GM23338 (cell line): ENCODE results near the gene MEF2A. TPM values are rescaled to one million over a fixed set of nuclear protein-coding genes. Genes with fewer than 3 reads are reported as not detected.

ENCODE experiments used
- ATAC-seq: fragments of 200-7000 bp; cut with Tn5 transposase; 3 replicates; pipeline ENCODE4 v1.9.1; 2020
- DNase-seq: peaks from one replicate; pipeline ENCODE4 v3.0.0-alpha.2; 2015; ENCODE audit warnings: low spot score
- H2AFZ ChIP-seq: fragments of 200-600 bp; sonication (generic); 2 replicates; pipeline ENCODE4 v1.8.0; 2016; ENCODE audit warnings: antibody characterized with exemption, mild to moderate bottlenecking, moderate library complexity
- H3F3A ChIP-seq: fragments of 200-600 bp; sonication (generic); replicated peaks from 2 replicates; pipeline ENCODE4 v1.8.0; 2017; ENCODE audit warnings: antibody characterized with exemption, mixed run types, low read depth
- H3K27ac ChIP-seq: fragments of 200-600 bp; sonication (generic); 2 replicates; pipeline ENCODE4 v1.6.1; 2016; ENCODE audit warnings: low read depth
- H3K27me3 ChIP-seq: fragments of 200-600 bp; sonication (generic); 2 replicates; pipeline ENCODE4 v1.8.0; 2016; ENCODE audit warnings: mild to moderate bottlenecking, mixed run types, moderate library complexity; ENCODE audit not compliant: insufficient read depth
- H3K36me3 ChIP-seq: fragments of 200-600 bp; sonication (generic); 2 replicates; pipeline ENCODE4 v1.8.0; 2016; ENCODE audit warnings: mild to moderate bottlenecking; ENCODE audit not compliant: insufficient read depth
- H3K4me1 ChIP-seq: fragments of 200-600 bp; sonication (generic); 2 replicates; pipeline ENCODE4 v1.8.0; 2016; ENCODE audit warnings: mild to moderate bottlenecking, moderate library complexity; ENCODE audit not compliant: insufficient read depth
- H3K4me2 ChIP-seq: fragments of 200-600 bp; sonication (generic); 2 replicates; pipeline ENCODE4 v1.7.1; 2017; ENCODE audit warnings: mixed run types
- H3K4me3 ChIP-seq: fragments of 200-600 bp; sonication (generic); 2 replicates; pipeline ENCODE4 v1.6.1; 2016; ENCODE audit warnings: mixed run types
- H3K79me2 ChIP-seq: fragments of 200-600 bp; sonication (generic); replicated peaks from 2 replicates; pipeline ENCODE4 v1.8.0; 2017; ENCODE audit warnings: mild to moderate bottlenecking; ENCODE audit not compliant: insufficient read depth
- H3K9me2 ChIP-seq: fragments of 200-600 bp; sonication (generic); 2 replicates; pipeline ENCODE4 v1.8.0; 2017; ENCODE audit not compliant: insufficient read depth
- H4K20me1 ChIP-seq: fragments of 200-600 bp; sonication (generic); replicated peaks from 2 replicates; pipeline ENCODE4 v1.8.0; 2017; ENCODE audit warnings: mild to moderate bottlenecking; ENCODE audit not compliant: insufficient read depth
- H3K27ac Mint-ChIP-seq: 2 replicates; pipeline ENCODE4 v1.8.0; 2020; ENCODE audit warnings: inconsistent platforms, mild to moderate bottlenecking, moderate library complexity, mixed read lengths
- H3K27me3 Mint-ChIP-seq: 3 replicates; pipeline ENCODE4 v1.8.0; 2022; ENCODE audit warnings: low read depth, mild to moderate bottlenecking, moderate library complexity, mixed read lengths, inconsistent platforms; ENCODE audit not compliant: insufficient read depth, poor library complexity
- H3K36me3 Mint-ChIP-seq: 3 replicates; pipeline ENCODE4 v1.8.0; 2021; ENCODE audit warnings: low read depth, mild to moderate bottlenecking, inconsistent platforms, moderate library complexity, mixed read lengths
- H3K4me1 Mint-ChIP-seq: 3 replicates; pipeline ENCODE4 v1.8.0; 2020; ENCODE audit warnings: mild to moderate bottlenecking, inconsistent platforms, mixed read lengths
- H3K4me3 Mint-ChIP-seq: 3 replicates; pipeline ENCODE4 v1.8.0; 2021; ENCODE audit warnings: moderate library complexity, mild to moderate bottlenecking, inconsistent platforms, mixed read lengths
- H3K9me3 Mint-ChIP-seq: 3 replicates; pipeline ENCODE4 v1.8.0; 2020; ENCODE audit warnings: moderate library complexity, mild to moderate bottlenecking, inconsistent platforms, mixed read lengths
- CREB1 ChIP-seq: fragments of 250-450 bp; sonication (Bioruptor Pico); IDR thresholded peaks from 2 replicates; pipeline ENCODE4 v1.5.0; 2020; ENCODE audit warnings: low read depth, mild to moderate bottlenecking, moderate library complexity
- CTCF ChIP-seq, 2 experiments: fragments of 200-600 bp in 1 of 2; sonication (generic) in 1 of 2; conservative IDR thresholded peaks; 2 replicates each; pipeline versions ENCODE4 v1.5.1 to v1.6.1; 2016 to 2017; ENCODE audit warnings: antibody characterized with exemption in 2 of 2, low read depth in 2 of 2, mild to moderate bottlenecking in 2 of 2, moderate library complexity in 1 of 2
- ETS1 ChIP-seq: IDR thresholded peaks from 2 replicates; pipeline ENCODE4 v1.6.1; 2016; ENCODE audit warnings: antibody characterized with exemption
- EZH2 ChIP-seq: fragments of 200-600 bp; sonication (generic); IDR thresholded peaks from one replicate; pipeline ENCODE4 v1.8.0; 2017; ENCODE audit warnings: antibody characterized with exemption, mild to moderate bottlenecking, low read depth; ENCODE audit not compliant: unreplicated experiment
- EZH2phosphoT487 ChIP-seq: fragments of 200-600 bp; sonication (generic); IDR thresholded peaks from one replicate; pipeline ENCODE4 v1.8.1; 2018; ENCODE audit warnings: antibody characterized with exemption; ENCODE audit not compliant: unreplicated experiment
- JUNB ChIP-seq: IDR thresholded peaks from one replicate; pipeline ENCODE4 v1.6.1; 2016; ENCODE audit warnings: antibody characterized with exemption; ENCODE audit not compliant: unreplicated experiment
- NANOG ChIP-seq: IDR thresholded peaks from 2 replicates; pipeline ENCODE4 v1.6.1; 2016; ENCODE audit warnings: antibody characterized with exemption, borderline replicate concordance
- POLR2AphosphoS5 ChIP-seq: IDR thresholded peaks from 2 replicates; pipeline ENCODE4 v1.6.1; 2016; ENCODE audit warnings: antibody characterized with exemption, low read depth
- REST ChIP-seq: IDR thresholded peaks from one replicate; pipeline ENCODE4 v1.6.1; 2018; ENCODE audit warnings: antibody characterized with exemption; ENCODE audit not compliant: unreplicated experiment
- STAT1 ChIP-seq: IDR thresholded peaks from one replicate; pipeline ENCODE4 v1.6.1; 2016; ENCODE audit warnings: antibody characterized with exemption; ENCODE audit not compliant: unreplicated experiment
- ZNF114 ChIP-seq: fragments of 250-450 bp; sonication (Bioruptor Pico); IDR thresholded peaks from 2 replicates; pipeline ENCODE4 v1.5.0; 2020; ENCODE audit warnings: mild to moderate bottlenecking, moderate library complexity
- ZNF331 ChIP-seq: fragments of 250-450 bp; sonication (Bioruptor Pico); IDR thresholded peaks from 2 replicates; pipeline ENCODE4 v1.5.0; 2020; ENCODE audit warnings: low read depth, mild to moderate bottlenecking, moderate library complexity
- polyA plus RNA-seq: library from polyadenylated mRNA; unstranded; fragments of >200 nt; fragmentation: Nextera tagmentation; extraction: Ambion mirVana; gene quantifications from 2 replicates; pipeline ENCODE4 v1.2.1, GENCODE V29; 2016
- total RNA-seq: library from RNA; depleted of rRNA; stranded (reverse); fragments of >200 nt; shearing (Covaris generic); gene quantifications from 2 replicates; pipeline ENCODE4 v1.2.3, GENCODE V29; 2014
- TF ChIP-seq, protein P1 (sequence below): fragments of 250-450 bp; sonication (Bioruptor Pico); IDR thresholded peaks from 2 replicates; pipeline ENCODE4 v1.5.0; 2020; ENCODE audit warnings: mild to moderate bottlenecking, moderate library complexity

The MEF2A gene
- total and polyA plus RNA-seq, 2 experiments from 2014 or later: 20.3 to 42.3 TPM

GRCh38 chr15:99522288-99522687, 43.5 kb upstream of the MEF2A start:
- Histone ChIP-seq H4K20me1 (no peaks in the 10 kb centered on the region), H3K4me2 (no peak overlapping the region), H3K4me1 (no peaks in the 10 kb centered on the region), H3K9me2 (no peaks in the 10 kb centered on the region), H3K27me3 (no peaks in the 10 kb centered on the region), H3K4me3 (no peak overlapping the region), H3K36me3 (no peaks in the 10 kb centered on the region), H3K27ac (no peak overlapping the region), H3K79me2 (no peaks in the 10 kb centered on the region), H2AFZ (no peak overlapping the region), H3F3A (no peaks in the 10 kb centered on the region)
- ATAC-seq (no peak), DNase-seq (no peak)
- no peaks in the 10 kb centered on the region; the same call in 2 of the 3 replicates for H3K9me3 Mint-ChIP-seq
- no peak for TF ChIP-seq REST
- TF ChIP-seq EZH2: no peak
- TF ChIP-seq, protein P1, sequence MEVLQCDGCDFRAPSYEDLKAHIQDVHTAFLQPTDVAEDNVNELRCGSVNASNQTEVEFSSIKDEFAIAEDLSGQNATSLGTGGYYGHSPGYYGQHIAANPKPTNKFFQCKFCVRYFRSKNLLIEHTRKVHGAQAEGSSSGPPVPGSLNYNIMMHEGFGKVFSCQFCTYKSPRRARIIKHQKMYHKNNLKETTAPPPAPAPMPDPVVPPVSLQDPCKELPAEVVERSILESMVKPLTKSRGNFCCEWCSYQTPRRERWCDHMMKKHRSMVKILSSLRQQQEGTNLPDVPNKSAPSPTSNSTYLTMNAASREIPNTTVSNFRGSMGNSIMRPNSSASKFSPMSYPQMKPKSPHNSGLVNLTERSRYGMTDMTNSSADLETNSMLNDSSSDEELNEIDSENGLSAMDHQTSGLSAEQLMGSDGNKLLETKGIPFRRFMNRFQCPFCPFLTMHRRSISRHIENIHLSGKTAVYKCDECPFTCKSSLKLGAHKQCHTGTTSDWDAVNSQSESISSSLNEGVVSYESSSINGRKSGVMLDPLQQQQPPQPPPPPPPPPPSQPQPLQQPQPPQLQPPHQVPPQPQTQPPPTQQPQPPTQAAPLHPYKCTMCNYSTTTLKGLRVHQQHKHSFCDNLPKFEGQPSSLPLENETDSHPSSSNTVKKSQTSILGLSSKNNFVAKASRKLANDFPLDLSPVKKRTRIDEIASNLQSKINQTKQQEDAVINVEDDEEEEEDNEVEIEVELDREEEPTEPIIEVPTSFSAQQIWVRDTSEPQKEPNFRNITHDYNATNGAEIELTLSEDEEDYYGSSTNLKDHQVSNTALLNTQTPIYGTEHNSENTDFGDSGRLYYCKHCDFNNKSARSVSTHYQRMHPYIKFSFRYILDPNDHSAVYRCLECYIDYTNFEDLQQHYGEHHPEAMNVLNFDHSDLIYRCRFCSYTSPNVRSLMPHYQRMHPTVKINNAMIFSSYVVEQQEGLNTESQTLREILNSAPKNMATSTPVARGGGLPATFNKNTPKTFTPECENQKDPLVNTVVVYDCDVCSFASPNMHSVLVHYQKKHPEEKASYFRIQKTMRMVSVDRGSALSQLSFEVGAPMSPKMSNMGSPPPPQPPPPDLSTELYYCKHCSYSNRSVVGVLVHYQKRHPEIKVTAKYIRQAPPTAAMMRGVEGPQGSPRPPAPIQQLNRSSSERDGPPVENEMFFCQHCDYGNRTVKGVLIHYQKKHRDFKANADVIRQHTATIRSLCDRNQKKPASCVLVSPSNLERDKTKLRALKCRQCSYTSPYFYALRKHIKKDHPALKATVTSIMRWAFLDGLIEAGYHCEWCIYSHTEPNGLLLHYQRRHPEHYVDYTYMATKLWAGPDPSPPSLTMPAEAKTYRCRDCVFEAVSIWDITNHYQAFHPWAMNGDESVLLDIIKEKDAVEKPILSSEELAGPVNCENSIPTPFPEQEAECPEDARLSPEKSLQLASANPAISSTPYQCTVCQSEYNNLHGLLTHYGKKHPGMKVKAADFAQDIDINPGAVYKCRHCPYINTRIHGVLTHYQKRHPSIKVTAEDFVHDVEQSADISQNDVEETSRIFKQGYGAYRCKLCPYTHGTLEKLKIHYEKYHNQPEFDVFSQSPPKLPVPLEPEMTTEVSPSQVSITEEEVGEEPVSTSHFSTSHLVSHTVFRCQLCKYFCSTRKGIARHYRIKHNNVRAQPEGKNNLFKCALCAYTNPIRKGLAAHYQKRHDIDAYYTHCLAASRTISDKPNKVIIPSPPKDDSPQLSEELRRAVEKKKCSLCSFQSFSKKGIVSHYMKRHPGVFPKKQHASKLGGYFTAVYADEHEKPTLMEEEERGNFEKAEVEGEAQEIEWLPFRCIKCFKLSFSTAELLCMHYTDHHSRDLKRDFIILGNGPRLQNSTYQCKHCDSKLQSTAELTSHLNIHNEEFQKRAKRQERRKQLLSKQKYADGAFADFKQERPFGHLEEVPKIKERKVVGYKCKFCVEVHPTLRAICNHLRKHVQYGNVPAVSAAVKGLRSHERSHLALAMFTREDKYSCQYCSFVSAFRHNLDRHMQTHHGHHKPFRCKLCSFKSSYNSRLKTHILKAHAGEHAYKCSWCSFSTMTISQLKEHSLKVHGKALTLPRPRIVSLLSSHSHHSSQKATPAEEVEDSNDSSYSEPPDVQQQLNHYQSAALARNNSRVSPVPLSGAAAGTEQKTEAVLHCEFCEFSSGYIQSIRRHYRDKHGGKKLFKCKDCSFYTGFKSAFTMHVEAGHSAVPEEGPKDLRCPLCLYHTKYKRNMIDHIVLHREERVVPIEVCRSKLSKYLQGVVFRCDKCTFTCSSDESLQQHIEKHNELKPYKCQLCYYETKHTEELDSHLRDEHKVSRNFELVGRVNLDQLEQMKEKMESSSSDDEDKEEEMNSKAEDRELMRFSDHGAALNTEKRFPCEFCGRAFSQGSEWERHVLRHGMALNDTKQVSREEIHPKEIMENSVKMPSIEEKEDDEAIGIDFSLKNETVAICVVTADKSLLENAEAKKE (CRISPR knock-in tag): no peak
- TF ChIP-seq POLR2AphosphoS5: no peak
- no peak for TF ChIP-seq CTCF (conservative IDR thresholded peaks at IDR 0.05; ENCODE audit: low read depth in 2 of 2)
- TF ChIP-seq ZNF331: no peak
- no peak for TF ChIP-seq NANOG
- no peak for TF ChIP-seq CREB1 (CRISPR knock-in tag)
- TF ChIP-seq STAT1: no peak
- TF ChIP-seq JUNB: no peak
- no peak for TF ChIP-seq ETS1
- no peak for TF ChIP-seq ZNF114 (CRISPR knock-in tag)
- no peak for TF ChIP-seq EZH2phosphoT487
- no peak overlapping the region for H3K4me3 Mint-ChIP-seq
- no peak overlapping the region for H3K27ac Mint-ChIP-seq
- H3K4me1 Mint-ChIP-seq: no peaks in the 10 kb centered on the region
- H3K36me3 Mint-ChIP-seq: no peaks in the 10 kb centered on the region
- no peaks in the 10 kb centered on the region for H3K27me3 Mint-ChIP-seq
